HFFc6 (cell line): Measurements from ENCODE around the gene KLK10. TPM values are rescaled to one million over a fixed set of nuclear protein-coding genes. Genes with fewer than 3 reads are reported as not detected.

ENCODE experiments used
- DNase-seq: peaks from one replicate; pipeline ENCODE4 v3.0.0-alpha.2; 2018
- H3K27ac Mint-ChIP-seq: 2 replicates; pipeline ENCODE4 v1.8.0; 2020; ENCODE audit warnings: mild to moderate bottlenecking, mixed read lengths
- H3K27me3 Mint-ChIP-seq: 2 replicates; pipeline ENCODE4 v1.8.0; 2021; ENCODE audit warnings: mild to moderate bottlenecking, moderate library complexity, mixed read lengths; ENCODE audit not compliant: insufficient read depth
- H3K36me3 Mint-ChIP-seq: 2 replicates; pipeline ENCODE4 v1.8.0; 2021; ENCODE audit warnings: low read depth, mixed read lengths
- H3K4me1 Mint-ChIP-seq: 2 replicates; pipeline ENCODE4 v1.8.0; 2020; ENCODE audit warnings: low read depth, mixed read lengths
- H3K4me3 Mint-ChIP-seq: 2 replicates; pipeline ENCODE4 v1.8.0; 2020; ENCODE audit warnings: mild to moderate bottlenecking, moderate library complexity, mixed read lengths
- H3K9me3 Mint-ChIP-seq: 2 replicates; pipeline ENCODE4 v1.8.0; 2020; ENCODE audit warnings: mild to moderate bottlenecking, mixed read lengths
- long read RNA-seq: library from polyadenylated mRNA; unstranded; transcript quantifications from one replicate; pipeline ENCODE4 v2.0.0, GENCODE V29; 2019
- total RNA-seq, 6 experiments: library from RNA; stranded (reverse); fragmentation: NEBNext Ultra II Directional; extraction: Animal tissue kit (Norgen Biotek cat#: 25700); gene quantifications; 2 replicates in 1 of 6; 3 replicates in 5 of 6; pipeline ENCODE4 v1.2.3, GENCODE V29; 2021
- TF ChIP-seq, protein P1 (sequence below): fragments of 200-600 bp; sonication (generic); IDR thresholded peaks from 2 replicates; pipeline ENCODE4 v1.5.0; 2021; ENCODE audit warnings: antibody characterized with exemption, mild to moderate bottlenecking

Gene KLK10, protein sequence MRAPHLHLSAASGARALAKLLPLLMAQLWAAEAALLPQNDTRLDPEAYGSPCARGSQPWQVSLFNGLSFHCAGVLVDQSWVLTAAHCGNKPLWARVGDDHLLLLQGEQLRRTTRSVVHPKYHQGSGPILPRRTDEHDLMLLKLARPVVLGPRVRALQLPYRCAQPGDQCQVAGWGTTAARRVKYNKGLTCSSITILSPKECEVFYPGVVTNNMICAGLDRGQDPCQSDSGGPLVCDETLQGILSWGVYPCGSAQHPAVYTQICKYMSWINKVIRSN
- total RNA-seq = not detected
- long read RNA-seq = 0 reads

DNA sequence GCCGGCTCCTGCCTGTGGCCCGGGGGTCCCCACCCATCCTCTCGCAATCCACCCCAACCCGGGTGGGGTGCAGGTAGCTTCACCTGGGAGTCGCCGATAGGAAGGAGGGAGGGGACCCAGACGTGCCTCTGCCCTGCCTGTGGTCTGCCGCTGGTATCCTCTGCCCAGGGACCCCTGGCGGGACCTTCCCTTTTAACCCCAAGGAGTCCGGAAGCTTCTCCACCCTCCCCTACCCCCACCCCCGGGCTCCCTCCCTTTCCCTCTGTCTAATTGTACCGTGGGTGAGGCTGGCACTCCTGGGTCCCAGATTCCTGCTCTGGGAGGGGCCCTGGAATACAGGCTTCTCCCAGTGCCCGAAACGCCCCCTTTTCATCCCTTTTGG is at the start of gene KLK10:
TSS of gene KLK10 (minus strand) at position 166 of the 382 bp plus-strand sequence. CDS start 579 bp downstream, outside the sequence.
- Mint-ChIP-seq H3K27me3 (peaks cover 20% of the 10 kb centered on the region), H3K36me3 (no peaks in the 10 kb centered on the region; the same call in 1 of the 2 replicates), H3K9me3 (peaks cover 6% of the 10 kb centered on the region), H3K4me1 (peaks cover 6% of the 10 kb centered on the region; the same call in 1 of the 2 replicates), H3K4me3 (peak within 1 kb of the TSS; percentile 45; the same call in 1 of the 2 replicates), H3K27ac (no peak within 1 kb of the TSS)
- TF ChIP-seq, protein P1, sequence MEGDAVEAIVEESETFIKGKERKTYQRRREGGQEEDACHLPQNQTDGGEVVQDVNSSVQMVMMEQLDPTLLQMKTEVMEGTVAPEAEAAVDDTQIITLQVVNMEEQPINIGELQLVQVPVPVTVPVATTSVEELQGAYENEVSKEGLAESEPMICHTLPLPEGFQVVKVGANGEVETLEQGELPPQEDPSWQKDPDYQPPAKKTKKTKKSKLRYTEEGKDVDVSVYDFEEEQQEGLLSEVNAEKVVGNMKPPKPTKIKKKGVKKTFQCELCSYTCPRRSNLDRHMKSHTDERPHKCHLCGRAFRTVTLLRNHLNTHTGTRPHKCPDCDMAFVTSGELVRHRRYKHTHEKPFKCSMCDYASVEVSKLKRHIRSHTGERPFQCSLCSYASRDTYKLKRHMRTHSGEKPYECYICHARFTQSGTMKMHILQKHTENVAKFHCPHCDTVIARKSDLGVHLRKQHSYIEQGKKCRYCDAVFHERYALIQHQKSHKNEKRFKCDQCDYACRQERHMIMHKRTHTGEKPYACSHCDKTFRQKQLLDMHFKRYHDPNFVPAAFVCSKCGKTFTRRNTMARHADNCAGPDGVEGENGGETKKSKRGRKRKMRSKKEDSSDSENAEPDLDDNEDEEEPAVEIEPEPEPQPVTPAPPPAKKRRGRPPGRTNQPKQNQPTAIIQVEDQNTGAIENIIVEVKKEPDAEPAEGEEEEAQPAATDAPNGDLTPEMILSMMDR = no peak
- no peak for DNase-seq

DNA sequence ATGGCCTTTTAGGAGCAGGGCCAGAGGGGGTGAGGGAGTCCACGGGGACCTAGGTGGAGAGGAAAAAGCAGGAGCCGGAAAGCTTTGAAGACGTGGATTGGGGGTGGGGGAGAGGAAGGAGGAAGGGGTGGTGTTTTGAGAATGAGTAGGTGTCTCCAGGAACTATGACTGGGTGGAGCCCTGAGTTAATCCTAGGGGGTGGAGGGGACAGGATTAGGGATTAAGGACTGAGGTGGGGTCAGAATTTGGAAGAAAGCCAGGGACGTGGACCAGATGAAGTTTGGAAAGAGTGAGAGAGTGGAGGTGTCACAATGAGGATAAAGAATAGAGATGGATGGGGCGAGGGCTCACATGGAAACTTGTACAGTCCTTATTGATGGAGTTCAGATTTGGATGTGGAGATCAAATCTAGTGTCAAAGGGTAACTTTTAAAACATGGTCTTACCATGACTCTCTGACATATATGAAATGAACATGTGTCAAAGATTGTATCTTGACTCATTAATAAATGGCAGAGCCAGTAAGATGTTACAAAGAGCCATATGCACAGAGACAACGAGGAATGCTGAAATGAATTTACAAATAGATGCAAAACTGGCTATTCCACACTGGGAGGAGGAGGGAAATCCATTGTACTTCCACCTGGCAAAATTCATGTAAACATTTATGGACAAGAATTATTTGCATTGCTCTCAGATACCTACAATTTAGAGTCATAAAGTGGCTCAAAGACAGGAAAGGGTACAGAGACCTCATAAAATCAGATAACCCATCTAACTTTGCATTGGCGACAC is 47.1 kb upstream of the KLK10 start:
- Mint-ChIP-seq H3K27me3 (peaks cover 6% of the 10 kb centered on the region), H3K4me1 (no peaks in the 10 kb centered on the region), H3K27ac (no peak overlapping the region), H3K4me3 (no peak overlapping the region), H3K9me3 (peaks cover 18% of the 10 kb centered on the region), H3K36me3 (peaks cover 5% of the 10 kb centered on the region; the same call in 1 of the 2 replicates)
- DNase-seq = no peak
- TF ChIP-seq, protein P1 = no peak

DNA sequence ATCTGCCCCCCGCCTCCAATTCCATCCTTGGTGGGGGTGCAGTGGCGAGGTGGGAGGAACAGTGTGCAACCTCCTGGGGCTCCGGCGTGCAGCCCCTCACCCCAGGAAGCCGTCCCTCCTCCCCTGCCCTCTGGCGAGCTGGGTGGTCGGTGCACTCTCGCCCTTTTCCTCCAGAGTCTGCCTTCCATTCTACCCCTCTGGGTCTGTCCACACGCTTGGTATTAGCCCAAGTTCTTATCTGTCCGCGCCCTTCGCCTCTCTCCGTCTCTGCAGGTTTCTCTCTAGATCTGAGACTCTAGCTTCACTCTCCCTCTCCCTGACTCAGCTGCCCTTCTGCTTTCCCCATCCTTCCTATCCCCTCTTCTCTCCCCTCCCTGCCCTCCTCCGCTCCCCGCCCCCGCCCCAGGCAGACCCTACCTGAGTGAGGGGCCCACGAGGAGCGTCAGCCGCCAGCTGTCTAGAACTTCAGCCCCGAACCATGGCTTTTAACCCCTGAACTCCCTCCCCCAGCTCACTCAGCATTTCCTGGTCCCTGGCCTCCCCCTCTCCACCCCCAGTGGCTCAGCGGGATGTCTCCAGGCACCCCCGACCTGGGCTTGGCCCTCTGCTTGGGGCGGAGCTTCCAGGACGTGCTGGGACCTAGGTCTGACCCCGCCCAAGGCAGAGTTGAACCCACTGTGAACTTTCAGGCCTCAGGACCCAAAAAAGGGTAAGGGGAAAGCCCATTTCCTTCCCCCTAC is 45.9 kb upstream of the KLK10 start:
- Mint-ChIP-seq H3K4me1 (no peaks in the 10 kb centered on the region), H3K4me3 (no peak overlapping the region), H3K9me3 (peaks cover 29% of the 10 kb centered on the region), H3K27me3 (peaks cover 7% of the 10 kb centered on the region), H3K36me3 (peaks cover 5% of the 10 kb centered on the region; the same call in 1 of the 2 replicates), H3K27ac (no peak overlapping the region)
- TF ChIP-seq, protein P1 = no peak
- DNase-seq = no peak

DNA sequence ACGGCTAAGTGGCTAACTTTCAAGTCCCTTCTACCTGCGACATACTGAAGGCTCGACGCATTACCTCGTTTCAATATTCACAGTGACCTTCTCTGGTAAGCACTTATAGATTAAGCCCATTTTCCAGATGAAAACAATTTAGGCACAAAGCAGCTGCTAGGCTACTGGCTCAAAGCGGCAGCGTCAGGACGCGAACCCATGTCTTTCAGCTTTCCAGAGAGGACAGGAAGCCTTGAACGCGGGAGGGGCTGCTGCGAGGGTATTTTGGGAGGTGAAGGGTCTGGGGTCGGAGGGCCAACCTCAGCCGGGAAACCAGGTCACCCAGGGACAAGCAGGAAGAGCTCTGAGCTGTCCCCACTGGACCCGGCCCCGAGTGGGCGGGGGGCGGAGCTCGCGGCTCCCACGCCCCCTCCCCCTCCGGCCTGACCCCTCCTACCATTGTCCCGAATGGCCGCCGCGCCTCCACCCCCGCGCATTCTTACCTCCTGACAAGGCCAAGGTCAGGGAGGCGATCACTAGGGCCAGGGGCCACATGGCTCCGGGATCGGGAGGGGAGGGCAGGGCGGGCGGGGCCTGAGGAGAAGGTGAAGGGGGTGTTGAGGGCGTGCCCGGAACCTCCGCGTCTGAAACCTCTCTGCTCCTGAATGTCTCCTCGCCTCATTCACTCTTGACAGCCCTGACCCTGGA is 45.2 kb upstream of the KLK10 start, which contains the start of gene KLK13:
TSS of gene KLK13 (minus strand) at position 559 of the 687 bp plus-strand sequence. CDS start at position 534, 25 bp downstream.
- Mint-ChIP-seq H3K4me3 (no peak within 1 kb of the TSS), H3K27ac (no peak within 1 kb of the TSS), H3K36me3 (peaks cover 5% of the 10 kb centered on the region; the same call in 1 of the 2 replicates), H3K9me3 (peaks cover 29% of the 10 kb centered on the region), H3K27me3 (peaks cover 7% of the 10 kb centered on the region), H3K4me1 (no peaks in the 10 kb centered on the region)
- DNase-seq = no peak
- TF ChIP-seq, protein P1 = no peak

DNA sequence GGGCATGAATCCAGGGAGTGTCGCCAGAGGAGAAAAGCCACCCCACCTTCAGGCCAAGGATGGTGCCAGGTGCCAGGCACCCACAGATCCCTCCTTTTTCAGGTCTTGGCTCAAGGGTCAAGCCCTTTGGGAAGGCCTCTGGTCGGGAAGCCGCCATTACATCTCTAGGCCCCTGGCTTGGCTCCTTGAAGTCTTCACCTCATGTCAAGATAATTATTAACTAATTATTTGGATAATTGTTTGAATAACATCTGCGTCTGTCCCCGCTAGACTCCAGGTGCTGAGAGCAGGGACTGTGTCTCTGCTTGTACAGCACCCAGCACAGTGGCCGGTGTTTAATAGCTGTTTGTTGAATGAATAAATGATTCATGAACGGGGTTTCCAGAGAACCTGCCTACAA is 44.2 kb upstream of the KLK10 start:
- TF ChIP-seq, protein P1 = no peak
- Mint-ChIP-seq H3K36me3 (peaks cover 5% of the 10 kb centered on the region; the same call in 1 of the 2 replicates), H3K9me3 (peaks cover 29% of the 10 kb centered on the region), H3K4me1 (no peaks in the 10 kb centered on the region), H3K27me3 (peaks cover 7% of the 10 kb centered on the region), H3K4me3 (no peak overlapping the region), H3K27ac (no peak overlapping the region)
- DNase-seq = no peak
